PC-9 (cell line): ENCODE results near the gene GGT1.

Experiments used
- CTCF ChIP-seq: fragments of 200-600 bp; sonication (generic); conservative IDR thresholded peaks from 2 replicates; pipeline ENCODE4 v1.6.1; 2017; ENCODE audit warnings: mixed run types, antibody characterized with exemption, mild to moderate bottlenecking, moderate library complexity
- EZH2 ChIP-seq: fragments of 200-600 bp; sonication (generic); IDR thresholded peaks from 2 replicates; pipeline ENCODE4 v1.8.0; 2017; ENCODE audit warnings: antibody characterized with exemption, low read depth

DNA sequence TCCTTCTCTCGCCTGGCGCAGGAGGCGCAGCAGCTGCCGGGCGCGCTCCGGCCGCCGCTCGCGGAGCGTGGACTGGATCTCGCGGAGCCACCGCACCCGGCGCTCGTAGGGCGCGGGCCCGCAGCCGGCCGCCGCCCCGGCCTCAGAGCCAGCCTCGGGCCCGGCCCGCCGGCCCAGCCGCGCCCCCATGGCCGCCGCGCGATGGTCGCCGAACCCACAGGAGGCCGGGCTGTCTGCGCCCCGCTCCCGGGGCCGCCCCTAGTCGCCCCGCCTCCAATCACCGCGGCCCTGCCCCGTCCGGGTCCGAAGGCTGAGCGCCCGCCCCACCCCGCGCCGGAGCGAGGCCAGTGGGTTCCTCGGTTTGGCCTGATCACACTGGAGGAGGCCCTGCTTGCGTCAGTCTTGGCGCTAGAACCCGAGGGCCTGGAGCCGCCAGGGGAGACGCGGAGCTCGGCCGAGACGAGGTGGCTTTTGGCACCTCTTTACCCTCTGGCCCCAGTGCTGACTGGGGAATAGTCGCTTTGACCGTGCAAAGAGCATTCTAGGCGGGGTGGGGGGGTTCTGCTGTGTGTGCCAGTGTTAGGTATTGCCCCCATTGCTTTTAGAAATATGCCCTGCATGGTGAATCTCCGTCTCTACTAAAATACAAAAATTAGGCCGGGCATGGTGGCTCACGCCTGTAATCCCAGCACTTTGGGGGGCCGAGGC lies 10.0 kb upstream of the GGT1 start, which contains the start of gene LRRC75B:
- TF ChIP-seq CTCF (no peak), EZH2 (no peak)
